GM21723 (cell line): ENCODE measurements around the gene SRM.
"Not testable (repeated sequence)": the region's sequence is repeated elsewhere in the genome, so short reads cannot be mapped to it uniquely, and the experiment has no call there.

Experiments used
- ATAC-seq: cut with Tn5 transposase; IDR thresholded peaks from one replicate; pipeline ENCODE4 v1.9.1; 2021; ENCODE audit warnings: mild to moderate bottlenecking, moderate library complexity; ENCODE audit not compliant: unreplicated experiment

SRM gene

DNA sequence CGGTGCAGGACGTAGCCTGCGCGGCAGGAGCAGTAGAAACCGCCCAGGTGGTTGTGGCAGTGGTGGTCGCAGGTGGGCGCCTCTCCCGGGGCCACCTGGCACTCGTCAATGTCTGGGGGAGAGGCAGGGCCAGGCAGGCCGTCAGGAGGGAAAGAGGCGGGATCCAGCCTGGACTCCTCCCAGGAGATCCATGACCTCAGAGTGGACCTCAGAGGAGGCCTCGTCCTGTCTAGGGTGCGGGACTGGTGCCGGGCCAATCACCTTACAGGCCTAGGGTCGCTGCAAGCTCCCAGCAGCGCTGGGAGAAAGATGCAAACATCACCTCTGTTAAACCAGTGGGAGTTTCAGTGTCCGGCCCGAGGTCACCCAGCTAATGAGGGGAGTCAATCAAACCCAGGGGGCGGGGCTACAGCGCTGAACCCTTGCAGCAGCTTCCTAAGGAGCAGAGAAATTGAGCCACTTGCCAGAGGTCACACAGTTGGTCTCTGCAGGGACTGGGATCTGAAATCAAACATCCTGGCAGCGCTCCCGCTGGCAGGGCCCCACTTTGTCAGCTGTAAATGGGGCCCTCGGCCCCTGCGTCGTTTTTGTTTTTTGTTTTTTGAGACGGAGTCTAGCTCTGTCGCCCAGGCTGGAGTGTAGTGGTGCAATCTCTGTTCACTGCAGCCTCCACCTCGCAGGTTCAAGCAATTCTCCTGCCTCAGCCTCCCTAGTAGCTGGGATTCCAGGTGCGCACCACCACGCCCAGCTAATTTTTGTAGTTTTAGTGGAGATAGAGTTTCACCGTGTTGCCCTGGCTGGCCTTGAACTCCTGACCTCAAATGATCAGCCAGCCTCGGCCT lies 14.2 kb downstream of the SRM start:
- ATAC-seq: no peak

DNA sequence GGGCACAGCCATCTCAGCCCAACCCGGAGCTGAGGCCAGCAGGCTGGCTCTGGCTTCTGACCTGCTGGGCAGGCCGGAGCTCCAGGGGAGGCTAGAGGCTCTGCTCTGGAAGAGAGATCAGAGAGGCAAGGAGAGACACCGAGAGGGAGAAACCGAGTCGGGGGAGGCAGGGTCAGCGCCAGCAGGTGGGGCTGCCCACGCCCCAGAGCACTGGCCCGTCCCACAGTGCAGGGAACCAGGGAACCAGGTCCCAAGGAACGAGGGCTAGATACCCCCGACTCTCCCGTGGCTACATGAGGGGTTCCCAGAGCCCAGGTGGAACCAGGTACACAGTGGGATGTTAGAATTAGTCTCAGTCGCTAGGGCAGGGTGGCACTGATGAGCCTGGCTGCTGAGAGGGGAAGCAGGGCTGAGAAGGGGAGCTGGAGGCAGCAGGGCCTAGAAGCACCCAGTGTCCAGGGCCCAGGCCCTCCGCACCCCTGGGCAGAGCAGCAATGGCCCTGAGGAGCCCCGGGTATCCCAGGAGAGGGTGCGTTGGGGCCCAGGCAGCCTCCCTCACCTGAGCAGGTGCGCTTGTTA lies 14.9 kb downstream of the SRM start:
- ATAC-seq: no peak

DNA sequence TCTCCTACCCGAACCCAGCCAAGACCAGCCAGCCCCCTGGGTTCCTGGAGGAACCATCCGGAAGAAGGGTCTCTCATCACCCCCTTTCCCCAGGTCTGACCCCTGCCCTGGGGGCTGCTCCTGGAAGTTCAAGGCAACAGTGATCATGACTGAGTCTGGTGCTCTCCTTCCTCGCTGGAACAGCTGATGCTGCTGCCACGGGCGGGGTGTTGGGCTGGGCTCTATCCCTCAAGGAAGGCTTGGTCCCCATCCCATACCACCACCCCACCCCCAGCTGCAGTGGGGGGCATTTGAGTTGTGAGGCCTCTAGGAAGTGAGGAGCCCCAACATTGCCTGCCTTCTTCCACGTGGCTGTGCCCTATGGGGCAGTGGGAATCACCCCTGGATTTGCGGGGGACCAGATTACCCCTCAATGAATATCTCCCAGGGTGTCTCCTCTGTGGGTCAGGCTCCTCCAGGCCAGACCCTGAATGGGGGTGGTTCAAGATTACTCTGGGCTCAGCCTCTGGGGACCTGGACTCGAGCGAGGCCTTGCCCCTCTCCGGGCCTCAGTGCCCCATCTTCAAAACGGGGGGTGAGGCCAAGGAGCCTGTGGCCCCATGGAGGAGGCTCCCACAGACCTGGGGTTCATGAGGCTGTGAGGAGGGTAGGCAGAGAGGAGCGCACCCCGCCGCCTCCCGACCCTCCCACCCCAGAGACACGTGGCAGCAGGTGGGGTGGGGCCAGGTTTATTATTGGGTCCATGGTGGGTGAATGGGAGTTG lies 15.6 kb downstream of the SRM start:
- ATAC-seq: no peak

DNA sequence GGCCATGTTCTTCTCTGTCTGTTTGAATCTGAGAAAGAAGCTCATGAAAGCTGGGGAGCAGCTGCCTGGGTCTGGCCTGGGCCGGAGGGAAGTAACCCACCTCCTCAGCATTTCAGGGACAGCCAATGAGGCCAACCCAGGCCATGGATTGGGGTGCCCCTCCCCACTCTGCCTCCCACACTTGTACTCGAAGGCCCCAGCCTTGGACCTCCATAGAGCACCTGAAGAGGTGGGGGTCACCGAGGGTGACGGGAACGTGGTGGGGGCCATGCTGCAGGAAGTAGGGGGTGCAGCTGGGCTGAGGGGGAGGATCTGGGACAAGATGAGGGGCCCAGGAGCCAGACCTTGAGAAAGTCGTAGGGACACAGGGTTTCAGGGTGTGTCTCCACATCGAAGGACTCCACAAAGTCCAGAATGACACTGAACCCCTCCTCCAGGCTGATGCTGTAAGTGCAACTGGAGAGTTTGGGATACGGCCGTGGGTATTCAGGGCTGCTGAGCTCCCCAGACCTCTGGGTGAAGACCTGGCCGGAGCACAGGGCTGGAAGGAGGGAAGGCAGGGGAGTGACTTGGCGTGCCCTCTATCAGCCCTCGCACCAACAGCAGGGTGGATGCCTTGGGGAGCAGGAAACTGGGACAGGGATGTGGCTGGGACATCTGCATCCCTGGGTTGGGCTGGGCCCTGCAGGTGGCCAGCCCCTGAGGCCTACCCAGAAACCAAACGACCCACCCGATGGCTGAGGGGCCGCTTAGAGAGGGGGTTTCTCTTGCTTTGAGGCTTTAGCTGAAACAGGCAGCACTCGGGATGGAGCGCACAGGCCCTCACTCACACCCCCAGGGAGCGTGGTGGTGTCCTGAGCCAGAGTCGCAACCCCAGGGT lies 16.6 kb downstream of the SRM start:
- no peak for ATAC-seq

DNA sequence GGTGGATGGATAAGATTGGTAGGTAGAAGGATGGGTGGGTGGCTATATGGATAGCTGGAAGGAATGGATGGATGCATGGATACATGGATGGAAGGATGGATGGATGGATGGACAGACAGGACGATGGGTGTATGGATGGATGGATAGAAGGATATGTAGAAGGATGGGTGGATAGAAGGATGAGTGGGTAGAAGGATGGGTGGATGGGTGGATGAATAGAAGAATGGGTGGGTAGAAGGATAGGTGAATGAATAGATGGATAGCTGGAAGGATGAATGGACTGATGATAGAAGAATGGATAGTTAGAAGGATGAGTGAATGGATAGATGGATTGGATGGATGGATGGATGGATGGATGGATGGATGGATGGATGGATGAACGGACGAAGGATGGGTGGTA lies 17.8 kb downstream of the SRM start:
- no peak for ATAC-seq

DNA sequence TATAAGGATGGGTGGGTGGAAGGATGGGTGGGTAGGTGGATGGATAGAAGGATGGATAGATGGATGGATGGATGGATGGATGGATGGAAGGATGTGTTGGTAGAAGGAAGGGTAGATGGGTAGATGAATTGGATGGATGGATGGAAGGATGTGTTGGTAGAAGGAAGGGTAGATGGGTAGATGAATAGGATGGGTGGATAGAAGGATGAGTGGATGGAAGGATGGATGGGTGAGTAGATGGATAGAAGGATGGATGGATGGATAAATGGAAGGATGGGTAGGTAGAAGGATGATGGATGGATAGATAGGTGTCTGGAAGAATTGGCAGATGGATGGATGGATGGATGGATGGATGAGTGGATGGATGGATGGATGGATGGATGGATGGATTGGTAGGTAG lies 18.8 kb downstream of the SRM start:
- ATAC-seq: no peak

DNA sequence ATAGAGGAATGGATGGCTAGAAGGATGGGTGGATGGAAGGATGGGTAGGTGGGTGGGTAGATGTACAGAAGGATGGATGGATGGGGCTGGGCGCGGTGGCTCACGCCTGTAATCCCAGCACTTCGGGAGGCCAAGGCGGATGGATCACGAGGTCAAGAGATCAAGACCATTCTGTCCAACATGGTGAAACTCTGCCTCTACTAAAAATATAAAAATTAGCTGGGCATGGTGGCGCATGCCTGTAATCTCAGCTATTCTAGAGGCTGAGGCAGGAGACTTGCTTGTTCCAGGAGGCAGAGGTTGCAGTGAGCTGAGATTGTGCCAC lies 19.8 kb downstream of the SRM start:
- not testable (repeated sequence) for ATAC-seq

DNA sequence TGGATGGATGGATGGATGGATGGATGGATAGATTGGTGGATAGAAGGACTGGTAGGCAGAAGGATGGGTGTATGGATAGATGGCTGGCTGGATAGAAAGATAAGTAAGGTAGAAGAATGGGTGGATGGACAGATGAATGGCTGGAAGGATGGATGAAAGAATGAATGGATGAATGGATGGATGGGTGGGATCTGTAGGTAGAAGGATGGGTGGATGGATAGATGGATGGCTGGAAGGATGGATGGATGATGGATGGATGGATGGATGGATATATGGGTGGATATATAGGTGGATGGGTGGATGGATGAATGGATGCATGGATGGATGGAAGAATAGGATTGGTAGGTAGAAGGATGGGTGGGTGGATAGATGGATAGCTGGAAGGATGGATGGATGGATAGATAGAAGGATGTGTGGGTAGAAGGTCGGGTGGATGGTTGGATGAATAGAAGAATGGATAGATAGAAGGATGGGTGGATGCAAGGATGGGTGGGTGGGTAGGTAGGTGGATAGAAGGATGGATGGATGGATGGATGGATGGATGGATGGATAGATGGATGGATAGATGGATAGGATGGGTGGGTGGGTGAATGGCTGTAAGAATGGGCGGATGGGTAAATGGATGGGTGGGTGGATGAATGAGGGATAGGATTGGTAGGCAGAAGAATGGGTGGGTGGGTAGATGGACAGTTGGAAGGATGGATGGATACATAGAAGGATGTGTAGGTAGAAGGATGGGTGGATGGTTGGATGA lies 20.3 kb downstream of the SRM start:
- ATAC-seq: no peak

DNA sequence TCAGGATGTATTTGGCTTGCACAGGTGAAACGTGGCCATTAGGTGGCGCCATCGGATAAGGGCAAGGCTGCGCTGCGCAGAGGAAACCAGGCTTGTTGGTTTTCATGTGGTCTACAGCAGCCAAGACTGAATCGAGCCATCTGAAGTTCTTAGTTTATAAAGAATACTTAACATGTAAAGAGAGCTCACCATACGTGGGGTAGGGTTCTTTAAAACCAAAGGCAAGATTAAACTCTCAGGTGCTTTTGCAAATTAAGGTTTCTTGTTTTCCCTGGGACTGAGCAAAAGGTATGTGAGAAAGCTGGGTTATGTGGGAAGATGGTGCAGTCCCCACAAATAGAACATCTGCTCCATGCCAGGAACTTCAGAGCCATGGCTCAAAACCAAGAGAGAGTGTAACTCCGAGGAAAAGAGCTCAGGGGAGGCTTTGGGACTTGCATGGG lies 22.1 kb downstream of the SRM start:
- ATAC-seq: no peak

DNA sequence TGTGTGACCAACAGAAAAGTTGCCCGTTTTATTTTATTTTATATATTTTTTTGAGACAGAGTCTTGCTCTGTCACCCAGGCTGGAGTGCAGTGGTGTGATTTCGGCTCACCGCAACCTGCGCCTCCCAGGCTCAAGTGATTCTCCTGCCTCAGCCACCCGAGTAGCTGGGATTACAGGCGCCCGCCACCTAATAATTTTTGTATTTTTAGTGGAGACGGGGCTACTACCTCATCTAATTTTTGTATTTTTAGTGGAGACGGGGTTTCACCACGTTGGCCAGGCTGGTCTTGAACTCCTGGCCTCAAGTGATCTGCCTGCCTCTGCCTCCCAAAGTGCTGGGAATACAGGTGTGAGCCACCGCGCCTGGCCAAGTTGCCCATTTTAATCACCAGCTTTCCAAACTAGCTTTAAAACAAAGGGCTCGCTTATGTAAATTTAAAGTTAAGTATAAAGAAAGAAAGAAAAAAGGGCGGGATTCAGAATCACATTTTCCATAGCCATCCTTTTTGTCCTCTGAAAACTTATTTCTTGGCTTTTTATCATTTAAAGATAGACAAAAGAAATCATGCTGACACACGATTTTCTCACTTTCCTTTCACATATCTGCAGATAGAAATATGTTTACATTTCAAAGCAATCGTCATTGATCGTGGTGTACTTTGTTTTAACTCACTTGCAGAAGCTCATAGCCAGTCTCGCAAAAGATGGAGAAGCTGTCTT lies 22.6 kb downstream of the SRM start:
- ATAC-seq: not testable (repeated sequence)

DNA sequence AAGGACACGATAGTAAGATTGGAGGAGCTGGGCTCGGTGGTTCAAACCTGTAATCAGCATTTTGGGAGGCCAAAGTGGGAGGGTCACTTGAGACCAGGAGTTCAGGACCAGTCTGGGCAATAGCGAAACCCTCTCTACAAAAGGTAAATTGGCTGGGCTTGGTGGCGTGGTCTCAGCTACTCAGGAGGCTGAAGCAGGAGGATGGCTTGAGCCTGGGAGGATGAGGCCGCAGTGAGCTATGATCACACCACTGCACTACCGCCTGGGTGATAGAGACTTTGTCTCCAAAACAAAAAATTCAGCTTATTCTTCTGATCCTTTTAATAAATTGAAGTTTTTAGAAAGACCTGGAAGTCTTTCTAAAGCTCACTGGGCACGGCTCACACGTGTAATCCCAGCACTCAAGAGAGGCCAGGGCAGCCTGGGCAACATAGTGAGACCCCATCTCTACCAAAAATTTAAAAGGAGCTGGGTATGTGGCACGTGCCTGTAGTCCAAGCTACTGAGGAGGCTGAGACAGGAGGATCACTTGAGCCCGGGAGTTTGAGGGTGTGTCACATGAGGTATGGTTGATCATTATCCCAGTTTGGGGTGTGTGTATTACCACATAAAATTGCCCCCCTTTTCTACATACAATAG lies 28.1 kb downstream of the SRM start:
- ATAC-seq: no peak

DNA sequence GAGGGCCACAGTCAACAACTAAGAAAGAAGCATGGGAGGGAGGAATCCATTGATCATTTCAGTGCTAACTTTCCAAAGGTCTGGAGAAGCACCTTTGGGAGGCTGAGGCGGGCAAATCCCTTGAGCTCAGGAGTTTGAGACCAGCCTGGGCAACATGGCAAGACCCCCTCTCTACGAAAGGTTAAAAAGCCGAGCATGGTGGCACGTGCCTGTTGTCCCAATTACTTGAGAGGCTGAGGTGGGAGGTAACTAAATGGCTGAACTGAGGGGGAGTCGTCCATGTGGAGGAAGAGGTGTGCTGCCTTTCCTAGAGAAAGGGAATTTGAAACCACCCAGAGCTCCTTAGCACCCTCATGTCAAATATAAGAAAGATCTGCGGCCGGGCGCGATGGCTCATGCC lies 29.0 kb downstream of the SRM start:
- ATAC-seq: no peak

DNA sequence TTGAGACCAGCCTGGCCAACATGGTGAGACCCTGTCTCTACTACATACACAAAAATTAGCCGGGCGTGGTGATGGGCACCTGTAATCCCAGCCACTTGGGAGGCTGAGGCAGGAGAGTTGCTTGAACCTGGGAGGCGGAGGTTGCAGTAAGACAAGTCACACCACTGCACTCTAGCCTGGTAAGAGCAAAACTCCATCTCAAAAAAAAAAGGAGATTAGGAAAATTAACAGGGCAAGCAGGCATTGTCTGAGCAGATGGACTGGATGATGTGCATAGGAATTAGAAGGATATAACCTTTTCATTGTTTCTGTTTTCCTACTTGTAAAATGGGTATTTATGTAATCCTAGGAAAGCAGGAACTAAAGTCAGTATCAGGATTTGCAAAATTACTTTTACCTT lies 31.8 kb downstream of the SRM start:
- no peak for ATAC-seq

DNA sequence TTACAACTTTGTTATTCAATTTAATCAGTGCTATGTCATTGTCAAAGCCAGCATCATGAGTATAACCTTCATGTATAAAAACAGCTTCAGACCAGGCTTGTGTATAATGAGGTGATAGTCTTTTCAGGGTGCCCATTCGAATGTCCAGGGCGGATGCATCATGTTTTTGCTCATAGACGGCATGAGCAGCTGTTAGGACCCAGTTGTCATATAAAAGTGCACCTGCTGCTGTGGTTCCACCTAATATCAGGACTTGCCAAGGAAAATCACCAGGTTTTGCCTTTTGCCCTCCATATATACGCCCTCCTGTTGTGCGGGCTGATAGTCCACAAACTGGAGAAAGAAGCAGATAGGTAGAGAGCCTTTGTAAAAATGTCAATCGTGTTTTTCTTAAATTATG lies 32.5 kb downstream of the SRM start:
- no peak for ATAC-seq

DNA sequence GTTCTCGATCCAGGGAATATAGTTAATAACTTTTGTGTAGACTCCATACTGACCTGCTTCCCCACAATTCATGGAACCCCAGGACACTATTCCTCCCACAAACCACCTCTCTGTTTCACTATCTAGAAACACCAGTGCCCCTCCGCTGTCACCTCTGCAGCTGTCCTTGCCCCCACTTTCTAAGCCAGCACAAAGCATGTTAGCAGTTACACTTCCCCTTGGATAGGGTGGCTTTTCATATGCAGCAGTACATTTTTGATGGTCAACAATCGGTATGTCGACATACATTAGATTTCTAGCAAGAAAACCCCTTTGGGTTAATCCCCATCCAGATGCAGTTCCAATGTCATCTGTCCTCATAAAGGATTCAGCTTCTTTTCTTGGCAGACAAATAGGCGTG lies 32.9 kb downstream of the SRM start:
- ATAC-seq: no peak

DNA sequence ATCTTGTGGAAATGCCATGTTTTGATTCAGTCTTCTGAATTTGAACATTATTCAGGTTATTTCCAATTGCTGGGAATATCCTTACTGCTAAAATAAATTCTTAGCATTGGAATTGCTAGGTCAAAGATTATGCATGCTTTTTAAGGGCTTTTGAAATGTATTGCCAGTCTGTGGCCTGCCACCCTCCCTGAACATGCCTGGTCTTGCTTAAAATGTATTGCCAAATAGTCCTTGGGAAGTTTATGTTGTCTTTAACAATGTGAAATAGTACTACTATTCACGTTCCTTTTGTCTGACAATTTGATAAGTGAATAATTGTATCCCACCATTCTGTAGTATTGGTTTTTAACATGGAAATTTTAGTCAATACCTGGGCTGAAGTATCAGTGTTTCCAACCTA lies 33.8 kb downstream of the SRM start:
- ATAC-seq: no peak

DNA sequence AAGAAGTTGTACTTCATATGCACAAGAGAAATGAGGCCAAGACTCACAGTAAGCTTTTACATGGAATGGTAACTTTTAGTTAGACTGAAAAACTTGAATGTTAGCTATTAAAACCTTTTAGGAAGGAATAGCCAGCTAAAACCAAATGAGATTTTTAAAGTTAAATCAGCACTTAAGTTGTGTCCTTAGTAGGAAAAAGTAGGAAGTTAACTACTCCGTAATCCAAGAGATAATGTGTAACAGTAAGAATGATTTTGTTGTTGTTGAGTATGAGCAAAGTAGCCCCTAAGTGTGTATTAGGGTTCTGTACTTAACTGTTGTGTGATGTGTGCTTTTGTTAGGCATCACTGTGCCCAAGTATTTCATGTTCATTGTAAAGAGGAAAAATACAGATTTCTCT lies 34.2 kb downstream of the SRM start:
- no peak for ATAC-seq

DNA sequence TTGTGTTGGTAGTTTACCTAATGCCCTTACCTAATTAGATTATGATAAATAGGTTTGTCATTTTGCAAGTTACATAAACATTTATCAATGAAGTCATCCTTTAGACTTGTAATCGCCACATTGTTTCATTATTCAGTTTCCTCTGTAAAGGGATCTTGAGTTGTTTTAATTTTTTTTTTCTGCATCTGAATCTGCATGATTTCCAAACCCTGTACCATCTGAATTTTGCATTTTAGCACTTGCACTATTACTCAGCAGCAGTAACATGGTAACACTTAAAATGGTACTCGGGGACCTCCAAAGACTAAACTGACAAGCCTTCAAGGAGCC lies 35.0 kb downstream of the SRM start:
- no peak for ATAC-seq

DNA sequence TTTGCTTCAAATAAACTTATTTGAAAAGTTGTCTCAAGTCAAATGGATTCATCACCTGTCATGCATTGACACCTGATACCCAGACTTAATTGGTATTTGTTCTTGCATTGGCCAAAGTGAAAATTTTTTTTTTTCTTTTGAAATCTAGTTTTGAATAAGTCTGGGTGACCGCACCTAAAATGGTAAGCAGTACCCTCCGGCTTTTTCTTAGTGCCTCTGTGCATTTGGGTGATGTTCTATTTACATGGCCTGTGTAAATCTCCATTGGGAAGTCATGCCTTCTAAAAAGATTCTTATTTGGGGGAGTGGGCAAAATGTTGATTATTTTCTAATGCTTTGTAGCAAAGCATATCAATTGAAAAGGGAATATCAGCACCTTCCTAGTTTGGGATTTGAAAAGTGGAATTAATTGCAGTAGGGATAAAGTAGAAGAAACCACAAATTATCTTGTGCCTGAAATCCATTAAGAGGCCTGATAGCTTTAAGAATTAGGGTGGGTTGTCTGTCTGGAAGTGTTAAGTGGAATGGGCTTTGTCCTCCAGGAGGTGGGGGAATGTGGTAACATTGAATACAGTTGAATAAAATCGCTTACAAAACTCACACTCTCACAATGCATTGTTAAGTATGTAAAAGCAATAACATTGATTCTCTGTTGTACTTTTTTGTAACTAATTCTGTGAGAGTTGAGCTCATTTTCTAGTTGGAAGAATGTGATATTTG lies 35.5 kb downstream of the SRM start:
- no peak for ATAC-seq
